NCI-H2081 (cell line): Measurements from ENCODE around the gene EPRS1.
"Not testable (repeated sequence)": the region's sequence is repeated elsewhere in the genome, so short reads cannot be mapped to it uniquely, and the experiment has no call there.

Experiments used
- DNase-seq, 2 experiments: peaks; one replicate each; lab custom pipeline; 2025; lab: John Stamatoyannopoulos, UW

EPRS1 gene

GRCh38 chr1:220038640-220039039 is 7.7 kb downstream of the EPRS1 start:
- no peak for DNase-seq

- not testable (repeated sequence) for DNase-seq
These were observed 8.5 kb downstream of the EPRS1 start for GRCh38 chr1:220037810-220038209.

GRCh38 chr1:220032911-220033310 is 13.4 kb downstream of the EPRS1 start:
- DNase-seq = no peak

- no peak for DNase-seq
These were observed 15.0 kb downstream of the EPRS1 start for GRCh38 chr1:220031287-220031686.

GRCh38 chr1:220028346-220028895 is 17.9 kb downstream of the EPRS1 start:
- peak; percentile 26 to 58 for DNase-seq

GRCh38 chr1:220019071-220019470 is 27.2 kb downstream of the EPRS1 start:
- DNase-seq = no peak

- no peak for DNase-seq
These were observed 32.8 kb downstream of the EPRS1 start for GRCh38 chr1:220013497-220013896.

- no peak for DNase-seq
These were observed 34.0 kb downstream of the EPRS1 start for GRCh38 chr1:220012259-220012658.

- DNase-seq = no peak
These were observed 34.7 kb downstream of the EPRS1 start for GRCh38 chr1:220011620-220012019.

GRCh38 chr1:220007438-220007837 is 38.9 kb downstream of the EPRS1 start:
- no peak for DNase-seq

GRCh38 chr1:220005489-220005888 is 40.8 kb downstream of the EPRS1 start:
- DNase-seq = no peak

GRCh38 chr1:220003610-220004299 is 42.5 kb downstream of the EPRS1 start:
- no peak for DNase-seq

- DNase-seq = no peak
These were observed 43.3 kb downstream of the EPRS1 start for GRCh38 chr1:220003015-220003414.

- no peak for DNase-seq
These were observed 45.2 kb downstream of the EPRS1 start for GRCh38 chr1:220001095-220001501.

- no peak for DNase-seq
These were observed 46.5 kb downstream of the EPRS1 start for GRCh38 chr1:219999821-220000220.
